Transverse colon (tissue), 3 donors: ENCODE measurements around the gene TALDO1.

Experiments used
- CTCF ChIP-seq, 5 experiments: fragments of 200-600 bp in 3 of 5; fragments of 450-650 bp in 2 of 5; sonication (generic) in 3 of 5; IDR thresholded peaks; 1 replicate in 2 of 5; 2 replicates in 3 of 5; pipeline ENCODE4 v1.5.1; 2016 to 2017; ENCODE audit warnings: antibody characterized with exemption in 5 of 5, inconsistent platforms in 3 of 5, mild to moderate bottlenecking in 2 of 5, moderate library complexity in 1 of 5
- POLR2A ChIP-seq: fragments of 450-650 bp; IDR thresholded peaks from one replicate; pipeline ENCODE4 v1.6.1; 2016; ENCODE audit warnings: antibody characterized with exemption, mild to moderate bottlenecking, moderate library complexity

GRCh38 chr11:792535-792821 is 45.2 kb downstream of the TALDO1 start:
- TF ChIP-seq POLR2A = no peak
- TF ChIP-seq CTCF (IDR thresholded peaks at IDR 0.05) = no peak
